Epithelial cell of esophagus (primary cell): ENCODE measurements around the gene HIC1.
A peak's percentile ranks its signal among the peaks of the same experiment; 100 is the strongest.

Source experiments
- DNase-seq: peaks from one replicate; pipeline ENCODE4 v3.0.0; 2010; ENCODE audit warnings: low read depth
- H3K4me3 ChIP-seq: 2 replicates; pipeline ENCODE4 v1.5.1; 2011; ENCODE audit warnings: mild to moderate bottlenecking, low read length, control low read depth
- CTCF ChIP-seq: IDR thresholded peaks from 2 replicates; pipeline ENCODE4 v1.5.1; 2011; ENCODE audit warnings: low read depth, mild to moderate bottlenecking, low read length, control low read depth, inconsistent platforms; ENCODE audit not compliant: insufficient read depth; ENCODE audit errors: missing control alignments

Gene HIC1

GRCh38 chr17:2107506-2107905 lies 52.6 kb downstream of the HIC1 start:
- H3K4me3 ChIP-seq, result no peak overlapping the region
- TF ChIP-seq CTCF, result no peak
- DNase-seq, result no peak

- no peak for DNase-seq
- H3K4me3 ChIP-seq, result no peak overlapping the region
- no peak for TF ChIP-seq CTCF
These were observed 53.3 kb downstream of the HIC1 start for GRCh38 chr17:2108170-2108569.

- TF ChIP-seq CTCF, result no peak
- no peak for DNase-seq
- no peak overlapping the region for H3K4me3 ChIP-seq
These were observed 55.5 kb downstream of the HIC1 start for GRCh38 chr17:2110436-2110835.

- TF ChIP-seq CTCF, result no peak
- DNase-seq, result peak; percentile 77
- no peak overlapping the region for H3K4me3 ChIP-seq
These were observed 56.8 kb downstream of the HIC1 start for GRCh38 chr17:2111691-2112090.
